HG03520 (cell line): ENCODE measurements around the gene TNFRSF17.
"Not testable (repeated sequence)": the region's sequence is repeated elsewhere in the genome, so short reads cannot be mapped to it uniquely, and the experiment has no call there.

Experiments
- ATAC-seq: cut with Tn5 transposase; IDR thresholded peaks from one replicate; pipeline ENCODE4 v1.9.1; 2021; ENCODE audit warnings: mild to moderate bottlenecking, moderate library complexity; ENCODE audit not compliant: unreplicated experiment

Gene TNFRSF17

DNA sequence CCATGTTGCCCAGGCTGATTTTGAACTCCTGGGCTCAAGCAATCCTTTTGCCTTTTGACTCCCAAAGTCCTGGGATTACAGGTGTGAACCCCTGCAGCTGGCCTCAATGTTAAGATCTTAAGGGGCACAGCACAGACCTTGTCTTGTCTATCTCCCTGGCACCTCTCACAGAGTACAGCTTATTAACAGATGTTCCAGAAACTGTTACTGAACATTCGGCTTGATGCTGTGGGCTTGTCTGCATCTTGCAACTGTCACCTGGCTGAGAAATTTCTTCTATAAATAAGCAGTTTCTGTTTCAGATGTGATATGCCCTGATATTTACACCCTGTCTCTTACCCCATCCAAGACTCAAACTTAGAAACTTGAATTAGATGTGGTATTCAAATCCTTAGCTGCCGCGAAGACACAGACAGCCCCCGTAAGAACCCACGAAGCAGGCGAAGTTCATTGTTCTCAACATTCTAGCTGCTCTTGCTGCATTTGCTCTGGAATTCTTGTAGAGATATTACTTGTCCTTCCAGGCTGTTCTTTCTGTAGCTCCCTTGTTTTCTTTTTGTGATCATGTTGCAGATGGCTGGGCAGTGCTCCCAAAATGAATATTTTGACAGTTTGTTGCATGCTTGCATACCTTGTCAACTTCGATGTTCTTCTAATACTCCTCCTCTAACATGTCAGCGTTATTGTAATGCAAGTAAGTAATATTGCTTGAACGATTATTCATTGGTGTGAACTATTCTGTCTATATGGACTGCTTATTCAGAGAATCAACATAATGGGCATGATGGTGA is at the start of gene TNFRSF17:
Gene TNFRSF17 (plus strand): TSS at position 450 of the 791 bp plus-strand sequence. CDS start 115 bp downstream, at position 565.
- peak; percentile 69 for ATAC-seq

- peak; percentile 73 for ATAC-seq
Observed at GRCh38 chr16:11915644-11916523, 49.1 kb upstream of the TNFRSF17 start, which contains the start of gene GSPT1. Gene GSPT1, minus strand, starts transcription at chr16:11915956. Its CDS starts 236 bp downstream, at chr16:11915720.

DNA sequence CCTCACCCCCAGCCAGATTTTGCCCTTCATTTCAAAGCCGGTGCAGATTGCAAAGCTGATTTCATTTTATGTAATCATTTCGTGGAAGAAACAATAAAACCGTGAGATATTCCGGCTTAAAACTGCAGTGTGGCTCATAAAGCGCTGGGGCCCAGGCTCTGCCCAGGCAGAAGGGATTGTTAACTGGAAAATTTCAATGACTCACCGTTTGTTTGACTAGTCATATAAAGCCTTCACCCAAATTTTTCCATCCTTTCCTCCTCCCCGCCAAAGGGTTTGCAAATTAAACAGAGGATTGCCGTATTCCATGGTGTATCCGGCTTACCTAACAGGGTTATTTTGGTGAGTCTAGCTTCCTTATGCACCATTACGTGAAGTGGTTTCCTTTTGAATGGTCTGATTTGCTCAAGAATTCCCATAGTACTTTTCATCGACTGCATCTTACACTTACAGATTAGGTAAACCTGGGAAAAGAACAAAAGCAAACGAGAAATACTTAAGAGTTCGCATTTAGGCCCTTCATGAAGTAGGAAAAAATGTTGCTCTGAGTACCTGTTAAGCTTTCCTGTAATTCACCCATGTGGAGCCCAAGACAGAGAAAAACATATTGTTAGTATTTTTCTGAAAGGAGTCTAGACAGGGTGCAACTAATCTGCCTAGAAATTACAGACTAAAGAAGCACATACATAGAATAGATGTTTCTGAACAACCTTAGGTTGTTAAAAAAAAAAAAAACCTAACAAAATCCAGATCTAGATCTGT is 48.3 kb upstream of the TNFRSF17 start:
- no peak for ATAC-seq

DNA sequence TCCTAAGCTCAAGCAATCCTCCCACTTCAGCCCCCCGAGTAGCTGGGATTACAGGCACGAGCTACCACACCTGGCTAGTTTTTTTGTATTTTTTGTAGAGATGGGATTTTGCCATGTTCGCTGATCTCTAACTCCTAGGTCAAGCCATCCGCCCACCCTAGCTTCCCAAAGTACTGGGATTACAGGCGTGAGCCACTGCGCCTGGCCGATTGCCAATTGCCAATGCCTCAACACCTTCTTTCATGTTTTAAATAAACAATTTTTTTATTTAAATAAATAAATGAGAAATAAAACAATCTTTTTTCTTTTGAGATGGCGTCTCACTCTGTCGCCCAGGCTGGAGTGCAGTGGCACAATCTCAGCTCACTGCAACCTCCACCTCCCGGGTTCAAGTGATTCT is 41.0 kb upstream of the TNFRSF17 start:
- not testable (repeated sequence) for ATAC-seq

DNA sequence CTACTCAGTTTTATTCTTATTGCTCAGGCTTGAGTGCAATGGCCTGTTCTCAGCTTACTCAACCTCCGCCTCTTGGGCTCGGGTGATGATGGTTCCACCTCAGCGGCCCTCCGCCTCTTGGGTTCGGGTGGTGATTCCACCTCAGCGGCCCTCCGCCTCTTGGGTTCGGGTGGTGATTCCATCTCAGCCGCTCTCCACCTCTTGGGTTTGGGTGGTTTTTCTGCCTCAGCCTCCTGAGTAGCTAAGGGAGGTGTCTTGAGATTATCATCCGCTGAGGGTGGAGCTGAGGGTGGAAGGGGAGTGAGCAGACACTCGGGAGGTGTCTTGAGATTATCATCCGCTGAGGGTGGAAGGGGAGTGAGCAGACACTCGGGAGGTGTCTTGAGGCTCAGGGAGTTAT is 37.7 kb upstream of the TNFRSF17 start:
- not testable (repeated sequence) for ATAC-seq

DNA sequence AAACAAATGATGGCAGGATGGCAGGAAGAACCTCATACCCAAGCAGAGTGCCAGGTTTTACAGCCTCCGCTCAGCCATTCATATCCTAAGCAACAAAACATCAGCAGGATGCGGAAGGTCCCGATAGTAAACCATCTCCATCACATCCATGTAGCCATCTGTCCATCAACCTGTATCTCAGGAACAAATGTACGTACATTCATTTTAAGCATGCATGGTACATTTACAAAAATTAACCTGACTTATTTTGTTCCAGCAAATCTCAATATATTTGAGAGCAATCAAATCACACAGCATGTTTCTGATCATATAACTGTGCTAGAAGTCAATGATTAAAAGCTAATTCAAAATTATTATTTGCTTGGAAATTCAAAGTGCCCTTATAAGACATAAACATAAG is 23.1 kb upstream of the TNFRSF17 start, which contains the start of gene NPIPB2:
Gene NPIPB2 (minus strand): TSS at position 101 of the 400 bp plus-strand sequence. CDS start 0 bp downstream, at position 101.
- ATAC-seq, result not testable (repeated sequence)

GRCh38 chr16:11946433-11946832 is 18.6 kb upstream of the TNFRSF17 start:
- no peak for ATAC-seq

DNA sequence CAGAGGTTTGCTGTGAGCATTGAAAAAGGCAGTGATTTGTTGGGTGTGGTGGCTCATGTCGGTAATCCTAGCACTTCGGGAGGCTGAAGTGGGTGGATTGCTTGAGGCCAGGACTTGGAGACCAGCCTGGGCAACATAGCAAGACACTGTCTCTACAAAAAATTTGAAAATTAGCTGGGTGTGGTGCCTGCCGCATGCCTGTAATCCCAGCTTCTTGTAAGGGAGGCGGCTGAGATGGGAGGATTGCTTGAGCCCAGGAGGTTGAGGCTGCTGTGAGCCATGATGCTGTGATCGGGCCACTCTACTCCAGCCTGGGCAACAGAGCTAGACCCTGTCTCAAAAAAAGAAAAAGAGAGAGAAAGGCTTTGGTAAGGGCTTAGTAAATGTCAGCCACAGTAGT is 16.2 kb upstream of the TNFRSF17 start:
- ATAC-seq, result no peak

- peak; percentile 44 for ATAC-seq
Observed at GRCh38 chr16:11949527-11949926, 15.5 kb upstream of the TNFRSF17 start.

GRCh38 chr16:11950388-11950787 is 14.6 kb upstream of the TNFRSF17 start:
- ATAC-seq, result no peak

DNA sequence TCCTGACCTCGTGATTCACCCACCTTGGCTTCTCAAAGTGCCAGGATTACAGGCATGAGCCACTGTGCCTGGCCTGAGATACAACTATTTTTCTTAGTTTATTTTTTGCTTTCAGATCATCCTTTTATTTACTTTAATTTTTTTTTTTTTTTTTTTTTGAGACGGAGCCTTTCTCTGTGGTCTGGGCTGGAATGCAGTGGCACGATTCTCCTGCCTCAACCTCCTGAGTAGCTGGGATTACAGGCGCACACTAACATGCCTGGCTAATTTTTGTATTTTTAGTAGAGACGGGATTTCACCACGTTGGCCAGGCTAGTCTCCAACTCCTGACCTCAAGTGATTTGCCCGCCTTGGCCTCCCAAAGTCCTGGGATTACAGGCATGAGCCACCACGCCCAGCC is 11.4 kb upstream of the TNFRSF17 start:
- not testable (repeated sequence) for ATAC-seq

GRCh38 chr16:11955713-11956123 is 9.3 kb upstream of the TNFRSF17 start:
- ATAC-seq, result no peak

GRCh38 chr16:11956558-11956957 is 8.5 kb upstream of the TNFRSF17 start:
- ATAC-seq, result no peak

- ATAC-seq, result no peak
Observed at GRCh38 chr16:11957591-11958395, 7.2 kb upstream of the TNFRSF17 start.

- ATAC-seq, result not testable (repeated sequence)
Observed at GRCh38 chr16:11962457-11962856, 2.6 kb upstream of the TNFRSF17 start.

- ATAC-seq, result not testable (repeated sequence)
Observed at GRCh38 chr16:11962978-11963377, 2.0 kb upstream of the TNFRSF17 start.

DNA sequence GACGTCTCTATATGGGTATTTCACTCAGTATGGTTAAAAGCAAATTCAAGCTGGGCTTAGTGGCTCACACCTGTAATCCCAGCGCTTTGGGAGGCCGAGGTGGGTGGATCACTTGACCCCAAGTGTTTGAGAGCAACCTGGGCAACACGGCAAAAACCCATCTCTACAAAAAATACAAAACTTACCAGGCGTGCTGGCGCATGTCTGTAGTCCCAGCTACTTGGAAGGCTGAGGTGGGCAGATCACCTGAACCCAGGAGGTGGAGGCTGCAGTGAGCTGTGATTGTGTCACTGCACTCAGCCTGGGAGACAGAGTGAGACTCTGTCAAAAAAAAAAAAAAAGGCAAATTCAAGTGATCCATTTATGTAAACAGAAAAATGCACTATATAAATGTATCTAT is 1.3 kb upstream of the TNFRSF17 start:
- no peak for ATAC-seq

GRCh38 chr16:11966173-11966572 is 1.2 kb downstream of the TNFRSF17 start:
- no peak for ATAC-seq

DNA sequence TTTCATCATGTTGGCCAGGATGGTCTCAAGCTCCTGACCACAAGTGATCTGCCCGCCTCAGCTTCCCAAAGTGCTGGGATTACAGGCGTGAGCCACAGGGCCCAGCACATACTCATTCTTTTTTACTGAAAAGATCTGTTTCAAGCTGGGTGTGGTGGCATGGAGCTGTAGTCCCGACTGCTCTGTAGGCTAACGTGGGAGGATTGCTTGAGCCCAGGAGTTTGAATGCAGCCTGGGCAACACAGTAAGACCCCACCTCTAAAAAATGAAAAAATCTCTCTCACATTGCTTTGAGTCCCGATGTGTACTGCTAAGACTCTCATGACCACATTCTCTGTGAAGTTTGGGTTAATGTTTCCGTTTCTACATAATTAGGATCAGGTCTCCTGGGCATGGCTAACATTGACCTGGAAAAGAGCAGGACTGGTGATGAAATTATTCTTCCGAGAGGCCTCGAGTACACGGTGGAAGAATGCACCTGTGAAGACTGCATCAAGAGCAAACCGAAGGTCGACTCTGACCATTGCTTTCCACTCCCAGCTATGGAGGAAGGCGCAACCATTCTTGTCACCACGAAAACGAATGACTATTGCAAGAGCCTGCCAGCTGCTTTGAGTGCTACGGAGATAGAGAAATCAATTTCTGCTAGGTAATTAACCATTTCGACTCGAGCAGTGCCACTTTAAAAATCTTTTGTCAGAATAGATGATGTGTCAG is 2.3 kb downstream of the TNFRSF17 start:
- no peak for ATAC-seq
